HEK293T (cell line): Measurements from ENCODE around the gene SGMS1.

Experiments
- CTCF ChIA-PET: fragments of 350-600 bp; formaldehyde crosslinking; extraction: SDS; loops from one replicate; lab custom pipeline; 2021; ENCODE audit warnings: antibody characterized with exemption, inconsistent platforms; lab: Yijun Ruan, JAX
- POLR2A ChIA-PET: fragments of 350-600 bp; formaldehyde crosslinking; extraction: SDS; loops from one replicate; lab custom pipeline; 2020; ENCODE audit warnings: antibody characterized with exemption, inconsistent platforms; lab: Yijun Ruan, JAX
- DNase-seq: peaks from one replicate; pipeline ENCODE4 v3.0.0; 2012; ENCODE audit warnings: mixed read lengths; ENCODE audit errors: extremely low spot score
- ARNT ChIP-seq: fragments of 450-650 bp; IDR thresholded peaks from 2 replicates; pipeline ENCODE4 v1.6.1; 2017; ENCODE audit warnings: mild to moderate bottlenecking
- BHLHE40 ChIP-seq: fragments of 450-650 bp; IDR thresholded peaks from 2 replicates; pipeline ENCODE4 v1.6.1; 2016; ENCODE audit warnings: mild to moderate bottlenecking, moderate library complexity, borderline replicate concordance
- CTBP1 ChIP-seq: fragments of 450-650 bp; IDR thresholded peaks from 2 replicates; pipeline ENCODE4 v1.6.1; 2016; ENCODE audit warnings: borderline replicate concordance
- ELF4 ChIP-seq: fragments of 450-650 bp; IDR thresholded peaks from 2 replicates; pipeline ENCODE4 v1.6.1; 2017; ENCODE audit warnings: antibody characterized with exemption
- FOXA1 ChIP-seq: fragments of 450-650 bp; IDR thresholded peaks from 2 replicates; pipeline ENCODE4 v1.6.1; 2016; ENCODE audit warnings: mild to moderate bottlenecking
- FOXK2 ChIP-seq: fragments of 450-650 bp; IDR thresholded peaks from 2 replicates; pipeline ENCODE4 v1.6.1; 2016; ENCODE audit warnings: mild to moderate bottlenecking
- FOXM1 ChIP-seq: fragments of 450-650 bp; IDR thresholded peaks from 2 replicates; pipeline ENCODE4 v1.6.1; 2017; ENCODE audit warnings: mild to moderate bottlenecking, borderline replicate concordance
- HDGF ChIP-seq: fragments of 450-650 bp; IDR thresholded peaks from 2 replicates; pipeline ENCODE4 v1.6.1; 2017; ENCODE audit warnings: antibody characterized with exemption, borderline replicate concordance
- L3MBTL2 ChIP-seq: fragments of 450-650 bp; conservative IDR thresholded peaks from 2 replicates; pipeline ENCODE4 v1.6.1; 2016; ENCODE audit warnings: mild to moderate bottlenecking
- LEF1 ChIP-seq: fragments of 450-650 bp; IDR thresholded peaks from 2 replicates; pipeline ENCODE4 v1.6.1; 2017; ENCODE audit warnings: mild to moderate bottlenecking, borderline replicate concordance
- NFRKB ChIP-seq: fragments of 450-650 bp; IDR thresholded peaks from 2 replicates; pipeline ENCODE4 v1.6.1; 2016; ENCODE audit warnings: mild to moderate bottlenecking, moderate library complexity
- PKNOX1 ChIP-seq: fragments of 450-650 bp; IDR thresholded peaks from 2 replicates; pipeline ENCODE4 v1.6.1; 2016
- SP1 ChIP-seq: fragments of 450-650 bp; IDR thresholded peaks from 2 replicates; pipeline ENCODE4 v1.6.1; 2017
- SUZ12 ChIP-seq: fragments of 450-650 bp; IDR thresholded peaks from 2 replicates; pipeline ENCODE4 v1.6.1; 2016; ENCODE audit warnings: mild to moderate bottlenecking
- TARDBP ChIP-seq: fragments of 450-650 bp; IDR thresholded peaks from 2 replicates; pipeline ENCODE4 v1.6.1; 2016
- ZNF384 ChIP-seq: fragments of 450-650 bp; IDR thresholded peaks from 2 replicates; pipeline ENCODE4 v1.6.1; 2016

SGMS1 gene

GRCh38 chr10:50439187-50439586 lies 184.6 kb downstream of the SGMS1 start:
- CTCF ChIA-PET = no interaction called here
- POLR2A ChIA-PET = no interaction called here
- TF ChIP-seq SUZ12 = no peak
- no peak for TF ChIP-seq FOXA1
- no peak for TF ChIP-seq NFRKB
- no peak for TF ChIP-seq ZNF384
- no peak for TF ChIP-seq SP1
- no peak for TF ChIP-seq FOXM1
- TF ChIP-seq ELF4 = no peak
- no peak for TF ChIP-seq HDGF
- TF ChIP-seq FOXK2 = no peak
- no peak for TF ChIP-seq BHLHE40
- no peak for TF ChIP-seq ARNT
- no peak for DNase-seq

GRCh38 chr10:50438049-50438936 lies 185.5 kb downstream of the SGMS1 start:
- TF ChIP-seq FOXM1 (no peak), PKNOX1 (no peak), ELF4 (no peak), FOXA1 (no peak), L3MBTL2 (no peak), SUZ12 (no peak), HDGF (no peak), ARNT (no peak), LEF1 (no peak), NFRKB (no peak), ZNF384 (no peak)
- POLR2A ChIA-PET = no interaction called here
- DNase-seq = no peak
- CTCF ChIA-PET = no interaction called here

GRCh38 chr10:50437248-50437647 lies 186.5 kb downstream of the SGMS1 start:
- DNase-seq = no peak
- TF ChIP-seq HDGF = no peak
- no peak for TF ChIP-seq CTBP1
- TF ChIP-seq SP1 = no peak
- CTCF ChIA-PET = no interaction called here
- POLR2A ChIA-PET = no interaction called here

DNA sequence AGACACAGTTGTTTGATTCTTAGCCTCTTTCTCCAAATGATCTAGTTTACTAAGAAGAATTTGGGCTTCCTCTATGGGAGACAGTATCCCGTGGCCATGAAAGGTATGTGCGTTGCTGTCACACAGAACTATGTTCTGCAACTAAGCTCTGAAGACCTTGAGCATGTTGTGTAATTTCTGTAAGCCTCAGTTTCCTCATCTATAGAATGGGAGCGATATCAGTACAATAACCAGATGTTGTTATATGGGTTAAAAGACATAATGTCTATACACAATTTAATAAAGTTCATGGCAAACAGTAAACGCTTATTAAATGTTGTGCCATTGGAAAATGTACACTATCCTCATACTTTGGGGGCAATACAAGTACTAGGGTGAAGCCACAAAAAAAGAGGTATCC lies 187.0 kb downstream of the SGMS1 start:
- no peak for TF ChIP-seq FOXK2
- TF ChIP-seq FOXA1 = no peak
- no peak for DNase-seq
- ChIA-PET POLR2A (no interaction called here), CTCF (no interaction called here)

GRCh38 chr10:50432211-50433009 lies 191.3 kb downstream of the SGMS1 start:
- no peak for TF ChIP-seq SUZ12
- TF ChIP-seq ELF4 = no peak
- TF ChIP-seq FOXK2 = no peak
- TF ChIP-seq HDGF = no peak
- no peak for TF ChIP-seq SP1
- TF ChIP-seq BHLHE40 = no peak
- TF ChIP-seq FOXA1 = no peak
- TF ChIP-seq LEF1 = no peak
- TF ChIP-seq TARDBP = no peak
- DNase-seq = no peak
- CTCF ChIA-PET = no interaction called here
- POLR2A ChIA-PET = no interaction called here

- CTCF ChIA-PET = no interaction called here
These were observed 192.0 kb downstream of the SGMS1 start for GRCh38 chr10:50431791-50432190.

More at GRCh38 chr10:50431791-50432190, 192.0 kb downstream of the SGMS1 start:
- no peak for DNase-seq
- TF ChIP-seq L3MBTL2 (no peak), SUZ12 (no peak), FOXA1 (no peak), PKNOX1 (no peak), ZNF384 (no peak), NFRKB (no peak), BHLHE40 (no peak), FOXK2 (no peak), ARNT (no peak), HDGF (no peak), TARDBP (no peak), LEF1 (no peak), FOXM1 (no peak), ELF4 (no peak), SP1 (no peak), CTBP1 (no peak)
- POLR2A ChIA-PET = no interaction called here
